HepG2 (cell line): ENCODE measurements around the gene C11orf68. TPM values are rescaled to one million over a fixed set of nuclear protein-coding genes. Genes with fewer than 3 reads are reported as not detected.
A peak's percentile ranks its signal among the peaks of the same experiment; 100 is the strongest.

Source experiments
- ATAC-seq: fragments of 200-7000 bp; cut with Tn5 transposase; 3 replicates; pipeline ENCODE4 v1.9.1; 2020; ENCODE audit warnings: mild to moderate bottlenecking, moderate library complexity
- BruUV-seq: library from RNA; stranded (reverse); fragments of 400-500 nt; replicated peaks from 2 replicates; lab custom pipeline; 2021; lab: Mats Ljungman, UMichigan
- CTCF ChIA-PET: fragments of 300-600 bp; formaldehyde crosslinking; extraction: SDS; loops from one replicate; lab custom pipeline; 2021; ENCODE audit warnings: low total read pairs, inconsistent platforms, low intra/inter-chr PET ratio; lab: Yijun Ruan, JAX
- POLR2A ChIA-PET: fragments of 350-600 bp; sonication (Branson Sonifier 250); formaldehyde crosslinking; loops from one replicate; lab custom pipeline; 2020; ENCODE audit warnings: antibody characterized with exemption, inconsistent platforms; lab: Yijun Ruan, JAX
- DNase-seq: peaks from one replicate; pipeline ENCODE4 v3.0.0-alpha.2; 2015; ENCODE audit warnings: low spot score
- FAIRE-seq: peaks from 3 replicates; lab custom pipeline; 2011; peaks lifted over from hg19 to GRCh38; lab: Jason Lieb, UNC
- H2AFZ ChIP-seq: one replicate; pipeline ENCODE4 v1.6.1; 2011; ENCODE audit warnings: low read length, inconsistent platforms
- H3K27ac ChIP-seq: fragments of 300-600 bp; 3 replicates; pipeline ENCODE4 v1.8.0; 2011; ENCODE audit warnings: mixed run types, mild to moderate bottlenecking, mixed read lengths, low read length, inconsistent platforms; ENCODE audit not compliant: insufficient read depth; ENCODE audit errors: extremely low read length
- H3K27me3 ChIP-seq, 2 experiments: fragments of 200-600 bp in 1 of 2; 2 replicates in 1 of 2; 3 replicates in 1 of 2; pipeline versions ENCODE4 v1.6.0 to v1.8.0; 2011; ENCODE audit warnings: low read length in 2 of 2, mild to moderate bottlenecking in 2 of 2, moderate library complexity in 2 of 2, inconsistent platforms in 1 of 2; ENCODE audit not compliant: insufficient read depth in 2 of 2, control insufficient read depth in 1 of 2
- H3K36me3 ChIP-seq, 2 experiments: fragments of 200-600 bp in 1 of 2; replicated peaks in 1 of 2; 2 replicates in 1 of 2; 3 replicates in 1 of 2; pipeline versions ENCODE4 v1.5.1 to v1.8.0; 2011; ENCODE audit warnings: low read length in 2 of 2, inconsistent platforms in 1 of 2; ENCODE audit not compliant: insufficient read depth in 2 of 2, control insufficient read depth in 1 of 2
- H3K4me1 ChIP-seq: 2 replicates; pipeline ENCODE4 v1.5.1; 2012; ENCODE audit warnings: low read length, inconsistent platforms; ENCODE audit not compliant: insufficient read depth
- H3K4me2 ChIP-seq: 2 replicates; pipeline ENCODE4 v1.6.0; 2011; ENCODE audit warnings: low read depth, low read length, inconsistent platforms
- H3K4me3 ChIP-seq, 3 experiments: fragments of 200-600 bp in 1 of 3; sonication (generic), shearing (Covaris generic) in 1 of 3; replicated peaks in 1 of 3; 2 replicates each; pipeline ENCODE4 v1.5.1; 2011 to 2016; ENCODE audit warnings: low read length in 3 of 3, inconsistent platforms in 2 of 3, low read depth in 2 of 3, mild to moderate bottlenecking in 2 of 3, control low read depth in 1 of 3, mixed read lengths in 1 of 3; ENCODE audit not compliant: insufficient read depth in 1 of 3
- H3K79me2 ChIP-seq: one replicate; pipeline ENCODE4 v1.6.1; 2011; ENCODE audit warnings: low read length, inconsistent platforms; ENCODE audit not compliant: insufficient read depth
- H3K9ac ChIP-seq: 2 replicates; pipeline ENCODE4 v1.6.0; 2011; ENCODE audit warnings: mild to moderate bottlenecking, low read depth, low read length, inconsistent platforms; ENCODE audit not compliant: insufficient read depth
- H3K9me3 ChIP-seq: 2 replicates; pipeline ENCODE4 v1.5.1; 2012; ENCODE audit warnings: mild to moderate bottlenecking, low read length
- H4K20me1 ChIP-seq: 2 replicates; pipeline ENCODE4 v1.6.0; 2011; ENCODE audit warnings: inconsistent platforms, mild to moderate bottlenecking, low read length, moderate library complexity; ENCODE audit not compliant: insufficient read depth
- ADNP ChIP-seq: sonication (generic); formaldehyde crosslinking; IDR thresholded peaks from 2 replicates; pipeline ENCODE4 v1.4.0; 2020; ENCODE audit warnings: missing genetic modification reagents
- CHD4 ChIP-seq: fragments of 200-600 bp; sonication (generic); IDR thresholded peaks from 2 replicates; pipeline ENCODE4 v1.7.0; 2017; ENCODE audit warnings: mild to moderate bottlenecking, low read length, borderline replicate concordance
- ELF1 ChIP-seq: sonication (generic); formaldehyde crosslinking; IDR thresholded peaks from 2 replicates; pipeline ENCODE4 v1.4.0; 2020; ENCODE audit warnings: missing genetic modification reagents
- ETV6 ChIP-seq: sonication (generic); formaldehyde crosslinking; conservative IDR thresholded peaks from 2 replicates; pipeline ENCODE4 v1.4.0; 2020; ENCODE audit warnings: missing genetic modification reagents
- HOXA3 ChIP-seq: sonication (generic); formaldehyde crosslinking; IDR thresholded peaks from 2 replicates; pipeline ENCODE4 v1.5.0; 2020; ENCODE audit warnings: missing genetic modification reagents
- HOXD1 ChIP-seq: sonication (generic); formaldehyde crosslinking; IDR thresholded peaks from 2 replicates; pipeline ENCODE4 v1.5.0; 2020; ENCODE audit warnings: missing genetic modification reagents
- KDM5B ChIP-seq: sonication (generic); formaldehyde crosslinking; IDR thresholded peaks from 2 replicates; pipeline ENCODE4 v1.4.0; 2020; ENCODE audit warnings: missing genetic modification reagents, mild to moderate bottlenecking, borderline replicate concordance
- KLF16 ChIP-seq, 2 experiments: sonication (generic) in 1 of 2; formaldehyde crosslinking in 1 of 2; IDR thresholded peaks; 2 replicates each; pipeline versions ENCODE4 v1.6.1 to v1.8.0; 2016 to 2023; ENCODE audit warnings: missing genetic modification reagents in 2 of 2, missing compliant biosample characterization in 1 of 2
- MXD1 ChIP-seq: sonication (generic); formaldehyde crosslinking; IDR thresholded peaks from 2 replicates; pipeline ENCODE4 v1.4.0; 2020; ENCODE audit warnings: mild to moderate bottlenecking, missing genetic modification reagents
- POGZ ChIP-seq: sonication (generic); formaldehyde crosslinking; IDR thresholded peaks from 2 replicates; pipeline ENCODE4 v1.4.0; 2020; ENCODE audit warnings: mild to moderate bottlenecking, missing genetic modification reagents
- SOX5 ChIP-seq: IDR thresholded peaks from 2 replicates; pipeline ENCODE4 v1.6.1; 2016; ENCODE audit warnings: borderline replicate concordance
- TFE3 ChIP-seq: IDR thresholded peaks from 2 replicates; pipeline ENCODE4 v1.6.1; 2016
- ZBTB7A ChIP-seq: sonication (generic); formaldehyde crosslinking; IDR thresholded peaks from 2 replicates; pipeline ENCODE4 v1.8.0; 2022; ENCODE audit warnings: mild to moderate bottlenecking, missing genetic modification reagents
- ZC3H13 ChIP-seq: sonication (generic); formaldehyde crosslinking; IDR thresholded peaks from 2 replicates; pipeline ENCODE4 v1.8.1; 2023; ENCODE audit warnings: mild to moderate bottlenecking, missing genetic modification reagents, moderate library complexity
- ZNF7 ChIP-seq: IDR thresholded peaks from 2 replicates; pipeline ENCODE4 v1.6.1; 2016; ENCODE audit warnings: missing biosample characterization, missing genetic modification reagents
- ZNF710 ChIP-seq: sonication (generic); formaldehyde crosslinking; IDR thresholded peaks from 2 replicates; pipeline ENCODE4 v1.5.0; 2020; ENCODE audit warnings: mild to moderate bottlenecking, missing genetic modification reagents, borderline replicate concordance
- ZNF740 ChIP-seq: sonication (generic); formaldehyde crosslinking; IDR thresholded peaks from 2 replicates; pipeline ENCODE4 v1.4.0; 2020; ENCODE audit warnings: missing genetic modification reagents
- ZSCAN31 ChIP-seq: sonication (generic); formaldehyde crosslinking; IDR thresholded peaks from 2 replicates; pipeline ENCODE4 v1.5.0; 2020; ENCODE audit warnings: low read depth, mild to moderate bottlenecking, missing genetic modification reagents
- WGBS: methylation state at CpG from one replicate; pipeline ENCODE4 v1.1.6; 2017; ENCODE audit warnings: low lambda C conversion rate; 5-methylcytosine and 5-hydroxymethylcytosine counted together
- in situ Hi-C: cut with HindIII; loops from 2 replicates; pipeline ENCODE4 v1.10.0; 2017; ENCODE audit warnings: low pct_unique_long_range_greater_than_20kb; ENCODE audit not compliant: extremely low pct_ligation_motif_present
- intact Hi-C: fragments of 100-400 bp; cut with micrococcal nuclease; formaldehyde crosslinking; loops from one replicate; pipeline ENCODE4 v1.10.0; 2022; ENCODE audit not compliant: unreplicated experiment
- polyA plus RNA-seq, 8 experiments: library from polyadenylated mRNA; depleted of rRNA in 3 of 8; stranded (reverse) in 7 of 8; unstranded in 1 of 8; fragments of >200 nt; fragmentation: Illumina TruSeq in 4 of 8; extraction: Trizol in 4 of 8; gene quantifications; 2 replicates each; pipeline versions ENCODE4 v1.2.1 to v1.2.3, GENCODE V29; 2011 to 2016; ENCODE audit warnings: low read depth in 4 of 8, missing spikeins in 1 of 8, mixed read lengths in 1 of 8; ENCODE audit not compliant: insufficient read depth in 1 of 8
- total RNA-seq, 5 experiments: library from RNA; depleted of rRNA; stranded (reverse); fragments of >200 nt; fragmentation: Illumina TruSeq; extraction: Trizol; gene quantifications; 2 replicates each; pipeline ENCODE4 v1.2.3, GENCODE V29; 2016; ENCODE audit warnings: low read depth in 1 of 5

Gene C11orf68
- total and polyA plus RNA-seq, 2 of the 13 experiments (the other 11 are each of a cell fraction or from before 2014, with no cell fraction given), result 8.4 to 28.3 TPM

GRCh38 chr11:65884716-65885092, 34.2 kb downstream of the C11orf68 start (continued):
- TF ChIP-seq ZNF740 (CRISPR knock-in tag) (no peak), ELF1 (CRISPR knock-in tag) (peak; percentile 25; the same call in 1 of the 2 replicates), SOX5 (CRISPR knock-in tag) (0 out of 2 replicates have a peak, but pooled peaks have one; percentile 12), KLF16 (CRISPR knock-in tag; IDR thresholded peaks at IDR 0.05) (peak in 1 of 2 experiments; percentile 63; a peak in 1 of 4 replicates)

- peaks cover 4 to 19% of the 10 kb centered on the region in 2 experiments; a peak in 4 of 5 replicates for H3K36me3 ChIP-seq
- TF ChIP-seq ZSCAN31 (CRISPR knock-in tag), result no peak
- TF ChIP-seq ETV6, result no peak
- TF ChIP-seq ZNF7 (CRISPR knock-in tag), result no peak
- TF ChIP-seq HOXA3 (CRISPR knock-in tag), result no peak
- no peak for TF ChIP-seq MXD1 (CRISPR knock-in tag)
- no peak for TF ChIP-seq POGZ (CRISPR knock-in tag)
- TF ChIP-seq ZC3H13, result no peak
- TF ChIP-seq TFE3 (CRISPR knock-in tag), result no peak
- TF ChIP-seq ZBTB7A (CRISPR knock-in tag), result no peak
- TF ChIP-seq HOXD1 (CRISPR knock-in tag), result no peak
- no peak for TF ChIP-seq ADNP
- no peak for TF ChIP-seq KDM5B (CRISPR knock-in tag)
- no peak for TF ChIP-seq ZNF710
- no peak for TF ChIP-seq SOX5 (CRISPR knock-in tag)
- TF ChIP-seq CHD4, result no peak
These were observed 34.8 kb downstream of the C11orf68 start for GRCh38 chr11:65883786-65884715.

More at GRCh38 chr11:65883786-65884715, 34.8 kb downstream of the C11orf68 start:
- Histone ChIP-seq H3K79me2 (no peaks in the 10 kb centered on the region), H2AFZ (no peak overlapping the region), H3K4me3 (no peak overlapping the region), H4K20me1 (no peaks in the 10 kb centered on the region), H3K4me2 (no peak overlapping the region), H3K9me3 (no peaks in the 10 kb centered on the region), H3K27ac (no peak overlapping the region), H3K9ac (no peak overlapping the region), H3K27me3 (no peaks in the 10 kb centered on the region; a peak in 1 of 5 replicates), H3K4me1 (peaks cover 42% of the 10 kb centered on the region)
- FAIRE-seq (no peak), DNase-seq (no peak), ATAC-seq (no peak)
- POLR2A ChIA-PET, result interaction anchor here (0.6 to 1.7 kb wide), 8 partner anchors 10 to 140 kb away, joined by 3 to 11 read pairs (median 3); partner anchors contain the start of genes CFL1, FOSL1 and MUS81
- WGBS, result 87% methylated on average over 14 of the region's 28 CpGs
- no TSS peak for BruUV-seq
- in situ Hi-C loops, result loop anchor here (5.0 kb wide), 1 partner anchor 103 kb away; no protein-coding TSS in a partner anchor
- CTCF ChIA-PET, result interaction anchor here (0.7 to 2.9 kb wide), 12 partner anchors 10 to 178 kb away, joined by 3 to 77 read pairs (median 5); partner anchors contain the start of genes FOSL1, KAT5, MUS81 and SART1
- intact Hi-C loops, result no loop called here
